DND-41 (cell line): Measurements from ENCODE around the gene ARMC10.
"Not testable (repeated sequence)": the region's sequence is repeated elsewhere in the genome, so short reads cannot be mapped to it uniquely, and the experiment has no call there.

Experiments
- ATAC-seq: fragments of 200-7000 bp; cut with Tn5 transposase; 3 replicates; pipeline ENCODE4 v1.9.1; 2021; ENCODE audit warnings: low read depth; ENCODE audit not compliant: insufficient read depth
- DNase-seq: peaks from one replicate; pipeline ENCODE4 v3.0.0-alpha.2; 2020
- H2AFZ ChIP-seq: 2 replicates; pipeline ENCODE4 v1.6.0; 2012; ENCODE audit warnings: low read depth, low read length
- H3K27ac ChIP-seq: 2 replicates; pipeline ENCODE4 v1.5.1; 2012; ENCODE audit warnings: low read length, inconsistent platforms
- H3K27me3 ChIP-seq: fragments of 200-600 bp; sonication (generic); 2 replicates; pipeline ENCODE4 v1.6.0; 2012; ENCODE audit warnings: low read length, mild to moderate bottlenecking, inconsistent platforms; ENCODE audit not compliant: insufficient read depth, poor library complexity
- H3K36me3 ChIP-seq: 2 replicates; pipeline ENCODE4 v1.5.1; 2012; ENCODE audit warnings: low read length, inconsistent platforms; ENCODE audit not compliant: insufficient read depth
- H3K4me1 ChIP-seq: 2 replicates; pipeline ENCODE4 v1.5.1; 2012; ENCODE audit warnings: mild to moderate bottlenecking, low read length; ENCODE audit not compliant: insufficient read depth
- H3K4me2 ChIP-seq: 2 replicates; pipeline ENCODE4 v1.6.0; 2012; ENCODE audit warnings: mild to moderate bottlenecking, moderate library complexity, low read length, inconsistent platforms; ENCODE audit not compliant: insufficient read depth
- H3K4me3 ChIP-seq, 2 experiments: fragments of 200-600 bp in 1 of 2; shearing (Covaris generic) in 1 of 2; 2 replicates each; pipeline ENCODE4 v1.5.1; 2012 to 2016; ENCODE audit warnings: inconsistent platforms in 2 of 2, low read length in 2 of 2, mild to moderate bottlenecking in 2 of 2, low read depth in 1 of 2, moderate library complexity in 1 of 2
- H3K79me2 ChIP-seq: 2 replicates; pipeline ENCODE4 v1.6.0; 2012; ENCODE audit warnings: low read length, inconsistent platforms; ENCODE audit not compliant: insufficient read depth
- H3K9ac ChIP-seq: 2 replicates; pipeline ENCODE4 v1.6.0; 2012; ENCODE audit warnings: low read depth, mild to moderate bottlenecking, inconsistent platforms, low read length, moderate library complexity
- H3K9me3 ChIP-seq: 2 replicates; pipeline ENCODE4 v1.5.1; 2012; ENCODE audit warnings: low read length, moderate library complexity, mild to moderate bottlenecking, inconsistent platforms; ENCODE audit not compliant: insufficient read depth, severe bottlenecking
- H4K20me1 ChIP-seq: 2 replicates; pipeline ENCODE4 v1.6.0; 2012; ENCODE audit warnings: low read length; ENCODE audit not compliant: insufficient read depth
- EZH2 ChIP-seq: IDR thresholded peaks from 3 replicates; pipeline ENCODE4 v1.6.1; 2012; ENCODE audit warnings: borderline replicate concordance, low read depth, mild to moderate bottlenecking, moderate library complexity, low read length, inconsistent platforms; ENCODE audit not compliant: severe bottlenecking
- TF ChIP-seq, protein P1 (sequence below): IDR thresholded peaks from 2 replicates; pipeline ENCODE4 v1.5.1; 2012; ENCODE audit warnings: borderline replicate concordance, low read length, moderate library complexity, mild to moderate bottlenecking; ENCODE audit not compliant: poor library complexity, severe bottlenecking; ENCODE audit errors: extremely low read depth

ARMC10 gene

DNA sequence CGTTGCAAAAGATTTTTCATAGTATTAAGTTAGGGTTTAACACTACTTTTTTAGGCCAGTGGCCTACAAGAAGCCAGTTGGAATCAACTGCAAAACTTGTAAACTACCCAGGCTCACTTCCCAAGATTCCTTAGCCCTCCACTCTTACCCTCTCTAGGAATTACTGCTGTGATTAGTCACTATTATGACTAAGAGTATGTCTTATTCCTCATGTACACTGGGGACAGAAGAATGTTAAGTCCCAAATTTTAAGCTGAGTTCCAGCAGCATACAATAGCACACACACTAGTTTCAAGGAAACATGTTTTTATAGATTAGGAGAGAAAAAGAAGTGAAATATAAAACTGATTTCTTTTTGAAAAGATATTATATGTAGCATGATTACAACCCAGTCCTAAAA is 43.2 kb upstream of the ARMC10 start:
- Histone ChIP-seq H3K27ac (no peak overlapping the region), H2AFZ (no peak overlapping the region), H3K4me1 (no peaks in the 10 kb centered on the region), H3K79me2 (no peaks in the 10 kb centered on the region), H3K27me3 (no peaks in the 10 kb centered on the region), H3K9me3 (no peaks in the 10 kb centered on the region), H3K4me2 (no peak overlapping the region), H3K9ac (no peak overlapping the region), H3K36me3 (no peaks in the 10 kb centered on the region), H3K4me3 (no peak overlapping the region), H4K20me1 (no peaks in the 10 kb centered on the region)
- DNase-seq, result no peak
- TF ChIP-seq, protein P1, sequence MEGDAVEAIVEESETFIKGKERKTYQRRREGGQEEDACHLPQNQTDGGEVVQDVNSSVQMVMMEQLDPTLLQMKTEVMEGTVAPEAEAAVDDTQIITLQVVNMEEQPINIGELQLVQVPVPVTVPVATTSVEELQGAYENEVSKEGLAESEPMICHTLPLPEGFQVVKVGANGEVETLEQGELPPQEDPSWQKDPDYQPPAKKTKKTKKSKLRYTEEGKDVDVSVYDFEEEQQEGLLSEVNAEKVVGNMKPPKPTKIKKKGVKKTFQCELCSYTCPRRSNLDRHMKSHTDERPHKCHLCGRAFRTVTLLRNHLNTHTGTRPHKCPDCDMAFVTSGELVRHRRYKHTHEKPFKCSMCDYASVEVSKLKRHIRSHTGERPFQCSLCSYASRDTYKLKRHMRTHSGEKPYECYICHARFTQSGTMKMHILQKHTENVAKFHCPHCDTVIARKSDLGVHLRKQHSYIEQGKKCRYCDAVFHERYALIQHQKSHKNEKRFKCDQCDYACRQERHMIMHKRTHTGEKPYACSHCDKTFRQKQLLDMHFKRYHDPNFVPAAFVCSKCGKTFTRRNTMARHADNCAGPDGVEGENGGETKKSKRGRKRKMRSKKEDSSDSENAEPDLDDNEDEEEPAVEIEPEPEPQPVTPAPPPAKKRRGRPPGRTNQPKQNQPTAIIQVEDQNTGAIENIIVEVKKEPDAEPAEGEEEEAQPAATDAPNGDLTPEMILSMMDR, result no peak
- no peak for TF ChIP-seq EZH2
- ATAC-seq, result no peak

DNA sequence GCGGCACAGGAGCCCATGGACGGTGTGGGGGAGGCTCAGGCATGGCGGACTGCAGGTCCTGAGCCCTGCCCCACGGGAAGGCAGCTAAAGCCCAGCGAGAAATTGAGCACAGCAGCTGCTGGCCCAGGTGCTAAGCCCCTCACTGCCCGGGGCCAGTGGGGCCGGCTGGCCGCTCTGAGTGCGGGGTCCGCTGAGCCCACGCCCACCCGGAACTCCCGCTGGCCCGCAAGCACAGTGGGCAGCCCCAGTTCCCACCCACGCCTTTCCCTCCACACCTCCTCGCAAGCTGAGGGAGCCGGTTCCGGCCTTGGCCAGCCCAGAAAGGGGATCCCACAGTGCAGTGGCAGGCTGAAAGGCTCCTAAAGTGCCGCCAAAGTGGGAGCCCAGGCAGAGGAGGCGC is 40.6 kb upstream of the ARMC10 start:
- H3K4me3 ChIP-seq, H3K27ac ChIP-seq, H3K4me1 ChIP-seq, ATAC-seq, H3K9me3 ChIP-seq, DNase-seq, H3K79me2 ChIP-seq, H2AFZ ChIP-seq, H3K4me2 ChIP-seq, H3K36me3 ChIP-seq, H4K20me1 ChIP-seq, H3K9ac ChIP-seq, H3K27me3 ChIP-seq: not testable (repeated sequence)

DNA sequence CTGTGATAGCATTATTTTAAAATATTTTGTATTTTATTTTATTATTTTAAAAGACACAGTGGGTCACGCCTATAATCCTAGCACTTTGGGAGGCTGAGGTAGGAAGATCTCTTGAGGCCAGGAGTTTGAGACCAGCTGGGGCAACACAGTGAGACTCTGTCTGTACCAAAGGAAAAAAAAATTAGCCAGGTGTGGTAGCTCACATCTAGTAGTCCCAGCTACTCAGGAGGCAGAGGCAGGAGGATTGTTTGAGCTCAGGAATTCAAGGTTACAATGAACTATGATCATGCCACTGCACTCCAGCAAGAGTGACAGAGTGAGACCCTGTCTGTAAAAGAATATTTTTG is 37.5 kb upstream of the ARMC10 start:
- Histone ChIP-seq H3K4me2 (no peak overlapping the region), H2AFZ (no peak overlapping the region), H4K20me1 (no peaks in the 10 kb centered on the region)

DNA sequence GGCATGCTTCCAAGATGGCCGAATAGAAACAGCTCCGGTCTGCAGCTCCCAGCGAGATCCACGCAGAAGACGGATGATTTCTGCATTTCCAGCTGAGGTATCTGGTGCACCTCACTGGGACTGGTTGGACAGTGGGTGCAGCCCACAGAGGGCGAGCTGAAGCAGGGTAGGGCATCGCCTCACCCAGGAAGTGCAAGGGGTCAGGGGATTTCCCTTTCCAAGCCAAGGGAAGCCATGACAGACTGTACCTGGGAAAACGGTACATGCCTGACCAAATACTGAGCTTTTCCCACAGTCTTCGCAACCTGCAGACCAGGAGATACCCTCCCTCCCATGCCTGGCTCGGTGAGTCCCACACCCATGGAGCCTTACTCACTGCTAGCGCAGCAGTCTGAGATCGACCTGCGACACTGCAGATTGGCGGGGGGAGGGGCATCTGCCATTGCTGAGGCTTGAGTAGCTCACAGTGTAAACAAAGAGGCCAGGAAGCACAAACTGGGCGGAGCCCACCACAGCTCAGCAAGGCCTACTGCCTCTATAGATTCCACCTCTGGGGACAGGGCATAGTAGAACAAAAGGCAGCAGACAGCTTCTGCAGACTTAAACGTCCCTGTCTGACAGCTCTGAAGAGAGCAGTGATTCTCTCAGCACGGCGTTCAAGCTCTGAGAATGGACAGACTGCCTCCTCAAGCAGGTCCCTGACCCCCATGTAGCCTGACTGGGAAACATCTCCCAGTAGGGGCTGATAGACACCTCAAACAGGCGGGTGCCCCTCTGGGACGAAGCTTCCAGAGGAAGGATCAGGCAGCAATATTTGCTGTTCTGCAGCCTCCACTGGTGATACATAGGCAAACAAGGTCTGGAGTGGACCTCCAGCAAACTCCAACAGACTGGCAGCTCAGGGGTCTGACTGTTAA is 36.9 kb upstream of the ARMC10 start:
- not testable (repeated sequence) for H3K27me3 ChIP-seq, H3K36me3 ChIP-seq, H2AFZ ChIP-seq, ATAC-seq, H3K4me1 ChIP-seq, H3K79me2 ChIP-seq, H3K4me3 ChIP-seq, H3K4me2 ChIP-seq, H3K9ac ChIP-seq, H3K27ac ChIP-seq, DNase-seq, H4K20me1 ChIP-seq, H3K9me3 ChIP-seq

More for the DNA sequence above, 37.5 kb upstream of the ARMC10 start:
- DNase-seq, result no peak
- Histone ChIP-seq H3K36me3 (no peaks in the 10 kb centered on the region), H3K4me3 (no peak overlapping the region), H3K9me3 (no peaks in the 10 kb centered on the region), H3K9ac (no peak overlapping the region), H3K27ac (no peak overlapping the region), H3K79me2 (no peaks in the 10 kb centered on the region), H3K4me1 (no peaks in the 10 kb centered on the region), H3K27me3 (no peaks in the 10 kb centered on the region)
- TF ChIP-seq, protein P1, result no peak
- no peak for TF ChIP-seq EZH2
- ATAC-seq, result no peak

DNA sequence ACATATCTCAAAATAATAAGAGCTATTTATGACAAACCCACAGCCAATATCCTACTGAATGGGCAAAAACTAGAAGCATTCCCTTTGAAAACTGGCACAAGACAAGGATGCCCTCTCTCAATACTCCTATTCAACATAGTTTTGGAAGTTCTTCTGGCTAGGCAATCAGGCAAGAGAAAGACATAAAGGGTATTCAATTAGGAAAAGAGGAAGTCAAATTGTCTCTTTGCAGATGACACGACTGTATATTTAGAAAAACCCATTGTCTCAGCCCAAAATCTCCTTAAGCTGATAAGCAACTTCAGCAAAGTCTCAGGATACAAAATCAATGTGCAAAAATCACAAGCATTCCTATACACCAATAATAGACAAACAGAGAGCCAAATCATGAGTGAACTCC is 33.1 kb upstream of the ARMC10 start:
- H3K9ac ChIP-seq, DNase-seq, H2AFZ ChIP-seq, H3K4me1 ChIP-seq, H3K36me3 ChIP-seq, H3K27ac ChIP-seq, H3K4me2 ChIP-seq, H3K79me2 ChIP-seq, H3K9me3 ChIP-seq, ATAC-seq, H3K4me3 ChIP-seq, H3K27me3 ChIP-seq, H4K20me1 ChIP-seq: not testable (repeated sequence)
